GM19468 (cell line): Measurements from ENCODE around the gene MASP2.
"Not testable (repeated sequence)": the region's sequence is repeated elsewhere in the genome, so short reads cannot be mapped to it uniquely, and the experiment has no call there.

ENCODE experiments used
- ATAC-seq: cut with Tn5 transposase; IDR thresholded peaks from one replicate; pipeline ENCODE4 v1.9.1; 2021; ENCODE audit warnings: mild to moderate bottlenecking, moderate library complexity, moderate number of reproducible peaks; ENCODE audit not compliant: unreplicated experiment; ENCODE audit errors: extremely low read depth

Gene MASP2

DNA sequence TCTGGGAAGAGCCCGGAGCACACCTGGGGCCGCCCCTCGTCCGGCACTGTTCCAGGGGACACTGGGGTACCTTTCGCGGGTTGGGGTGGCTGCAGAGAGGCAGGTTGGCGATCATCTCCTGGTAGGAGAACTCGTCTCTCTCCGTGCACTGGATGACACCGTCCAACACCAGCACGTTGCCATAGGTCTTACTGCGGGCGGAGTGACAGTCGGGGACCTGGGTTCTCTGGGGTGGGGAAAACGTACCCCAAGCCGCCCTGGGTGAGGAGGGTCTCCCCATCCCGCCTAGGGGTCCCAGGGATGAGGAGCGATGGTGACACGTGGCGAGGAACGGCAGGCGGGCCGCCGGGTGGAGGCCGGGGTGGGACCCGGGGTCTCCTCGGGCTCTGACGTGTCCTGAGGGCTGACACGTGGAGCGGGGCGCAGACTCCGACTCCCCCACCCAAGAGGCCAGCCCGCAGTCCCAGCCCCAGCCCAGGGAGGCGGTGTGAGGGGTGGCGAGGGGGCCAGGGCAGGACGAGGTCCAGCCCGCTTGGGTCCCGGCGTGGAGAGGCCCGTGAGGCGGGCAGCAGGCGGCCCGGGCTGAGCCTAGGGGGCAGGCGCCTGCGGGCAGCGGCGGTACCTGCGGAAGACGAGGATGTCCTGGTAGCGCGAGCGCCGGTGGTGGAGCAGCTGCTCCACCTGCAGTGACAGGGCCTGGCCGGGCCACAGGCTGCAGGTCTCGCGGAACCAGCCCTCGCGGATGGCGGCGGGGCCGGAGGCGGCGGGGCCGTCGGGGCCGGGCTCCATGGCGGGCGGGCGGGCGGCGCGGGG is 12.3 kb upstream of the MASP2 start:
- peak; percentile 17 for ATAC-seq

GRCh38 chr1:11058595-11059154 is 11.6 kb upstream of the MASP2 start:
- ATAC-seq, result no peak

DNA sequence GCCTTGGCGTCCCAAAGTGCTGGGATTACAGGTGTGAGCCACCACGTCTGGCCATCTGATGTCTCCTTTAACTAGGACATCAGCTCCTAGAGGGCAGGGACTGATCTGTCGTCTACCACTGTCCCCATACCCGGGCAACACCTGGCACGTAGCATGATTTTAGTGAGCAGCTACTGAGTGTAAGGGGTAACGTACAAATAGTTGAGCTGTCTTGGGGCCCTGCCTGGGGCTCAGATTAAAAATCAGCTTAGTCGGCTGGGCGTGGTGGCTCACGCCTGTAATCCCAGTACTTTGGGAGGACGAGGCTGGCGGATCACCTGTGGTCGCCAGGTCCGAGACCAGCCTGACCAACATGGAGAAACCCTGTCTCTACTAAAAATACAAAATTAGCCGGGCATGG is 11.0 kb upstream of the MASP2 start:
- no peak for ATAC-seq

DNA sequence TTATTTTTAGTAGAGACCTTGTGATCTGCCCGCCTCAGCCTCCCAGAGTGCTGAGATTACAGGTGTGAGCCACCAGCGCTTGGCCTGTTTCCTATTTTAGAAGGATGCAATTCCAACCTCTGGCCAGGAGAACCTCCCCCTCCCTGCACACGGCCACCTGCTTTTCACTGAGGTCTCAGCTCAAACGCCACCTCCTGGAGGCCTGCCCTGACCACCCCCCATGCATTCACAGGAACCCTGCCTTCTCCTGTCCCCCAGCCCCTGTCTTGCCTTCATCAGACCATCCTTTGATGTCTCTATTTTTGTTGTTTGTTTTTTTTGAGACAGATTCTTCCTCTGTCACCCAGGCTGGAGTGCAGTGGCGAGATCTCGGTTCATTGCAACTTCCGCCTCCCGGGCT is 10.4 kb upstream of the MASP2 start:
- ATAC-seq, result no peak

DNA sequence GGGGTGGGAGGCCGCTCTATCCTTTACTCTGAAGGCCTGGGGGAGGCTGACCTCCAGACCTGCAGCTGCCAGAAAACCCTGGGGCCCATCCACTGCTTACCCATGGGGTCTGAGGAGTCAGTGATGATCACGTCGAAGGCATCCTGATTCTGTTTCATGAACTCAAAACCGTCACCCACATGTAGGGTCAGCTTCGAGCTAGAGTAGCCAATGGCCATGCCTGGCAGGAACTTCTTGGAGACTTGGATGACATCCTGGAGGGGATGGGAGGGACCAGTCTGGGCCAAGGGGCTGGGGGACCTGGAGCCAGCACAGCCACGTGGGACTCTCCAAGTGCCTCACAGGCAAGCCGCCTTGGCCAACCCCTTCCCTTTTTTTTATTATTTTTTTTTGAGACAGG is 9.5 kb upstream of the MASP2 start:
- ATAC-seq, result no peak

DNA sequence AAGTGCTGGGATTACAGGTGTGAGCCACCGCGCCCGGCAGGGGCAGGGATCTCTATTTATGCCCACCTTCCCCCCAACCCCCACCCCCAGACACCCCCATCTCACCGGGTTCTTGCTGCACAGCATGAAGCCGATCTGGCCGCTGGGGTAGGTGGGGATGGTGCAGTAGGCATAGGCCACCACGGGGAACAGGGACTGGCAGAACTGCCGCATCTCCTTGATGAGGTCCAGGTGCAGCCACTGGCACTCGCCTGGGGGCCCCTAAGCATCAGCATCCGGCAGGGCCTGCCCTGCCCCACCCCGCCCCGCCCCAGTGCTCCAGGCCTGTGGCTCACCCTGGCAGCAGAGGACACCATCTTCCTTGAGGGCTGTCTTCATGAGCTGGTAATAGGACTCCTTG is 8.6 kb upstream of the MASP2 start:
- ATAC-seq, result no peak

DNA sequence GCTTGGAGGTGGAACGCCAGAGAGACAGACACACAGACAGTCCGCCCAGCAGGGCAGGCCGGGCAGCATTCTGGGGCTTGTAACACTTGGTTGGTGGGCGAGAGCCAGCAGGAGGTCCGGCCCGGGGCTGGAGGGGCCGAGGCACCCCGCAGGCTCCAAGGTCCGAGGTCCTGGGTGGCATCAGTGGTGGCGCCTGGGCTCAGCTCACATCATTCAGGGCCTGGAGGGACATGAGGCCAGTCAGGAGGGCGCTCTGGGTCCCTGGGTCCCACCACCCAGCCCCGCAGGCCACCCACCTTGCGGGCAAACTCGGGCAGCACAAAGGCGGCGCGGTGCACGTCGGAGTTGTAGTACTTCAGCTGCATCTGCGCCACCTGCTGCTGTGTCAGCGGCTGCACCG is 7.6 kb upstream of the MASP2 start:
- no peak for ATAC-seq

- no peak for ATAC-seq
Observed at GRCh38 chr1:11054181-11054580, 7.1 kb upstream of the MASP2 start.

DNA sequence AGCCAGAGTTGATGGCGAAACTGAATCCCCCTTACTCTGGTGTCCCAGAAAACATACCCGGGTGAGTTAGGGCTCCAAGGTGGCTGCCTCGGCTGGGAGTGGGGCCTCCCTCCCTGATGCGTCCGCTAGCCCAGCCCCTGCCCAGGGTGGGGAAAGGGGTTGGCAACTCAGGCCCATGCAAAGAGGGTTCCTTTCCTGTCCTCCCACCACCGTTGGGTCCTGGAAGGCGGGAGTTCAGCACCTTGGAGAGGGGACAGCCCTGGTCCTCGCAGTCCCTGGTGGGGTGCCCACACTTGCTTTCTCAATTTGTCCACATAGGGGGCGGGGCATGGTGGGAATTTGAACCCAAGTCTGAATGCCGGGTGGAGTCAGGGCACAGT is 6.7 kb upstream of the MASP2 start:
- no peak for ATAC-seq

DNA sequence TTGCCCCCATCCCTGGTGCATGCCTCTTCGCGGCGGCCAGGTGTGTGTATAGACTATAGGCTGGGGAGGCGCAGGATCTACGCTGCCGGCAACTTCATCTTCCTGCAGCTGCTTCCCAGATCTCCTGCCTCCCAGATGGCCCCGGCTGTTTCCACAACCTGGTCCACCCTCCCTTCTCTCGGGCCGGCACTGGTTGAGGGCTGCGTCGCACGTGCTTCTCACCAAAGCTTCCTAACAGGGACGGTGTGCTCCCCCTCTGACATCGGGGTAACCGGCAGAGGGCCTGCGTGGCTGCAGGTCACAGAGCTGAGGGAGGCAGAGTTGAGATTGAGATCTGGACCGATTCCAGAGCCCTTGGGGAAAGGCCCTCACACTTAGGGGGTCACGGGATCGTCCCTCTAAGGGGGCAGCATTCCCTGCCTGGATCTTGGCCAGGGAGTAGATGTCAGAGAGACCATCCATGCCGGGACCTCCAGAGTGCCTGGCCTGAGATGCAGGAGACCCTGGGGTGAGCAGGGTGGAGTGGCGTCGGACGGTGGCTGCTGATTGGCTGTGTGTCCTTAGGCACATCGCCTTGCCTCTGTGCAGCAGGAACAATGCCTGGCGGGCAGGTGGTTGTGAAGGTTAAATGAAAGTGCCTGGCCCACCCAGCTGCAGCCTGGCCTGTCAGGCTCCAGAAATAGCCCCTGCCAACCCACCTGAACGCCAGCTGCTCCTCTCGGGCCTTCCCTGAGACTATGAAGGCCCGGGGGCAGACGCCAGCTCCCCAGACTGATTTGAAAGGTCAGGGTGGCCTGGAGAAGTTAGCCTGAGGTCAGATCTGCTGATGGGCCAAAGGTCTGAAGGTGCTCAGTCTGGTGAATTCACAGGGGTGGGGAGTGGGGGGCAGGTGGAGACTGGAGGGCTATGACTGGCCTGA is 6.1 kb upstream of the MASP2 start:
- ATAC-seq, result no peak

GRCh38 chr1:11051781-11052511 is 4.9 kb upstream of the MASP2 start:
- ATAC-seq, result no peak

DNA sequence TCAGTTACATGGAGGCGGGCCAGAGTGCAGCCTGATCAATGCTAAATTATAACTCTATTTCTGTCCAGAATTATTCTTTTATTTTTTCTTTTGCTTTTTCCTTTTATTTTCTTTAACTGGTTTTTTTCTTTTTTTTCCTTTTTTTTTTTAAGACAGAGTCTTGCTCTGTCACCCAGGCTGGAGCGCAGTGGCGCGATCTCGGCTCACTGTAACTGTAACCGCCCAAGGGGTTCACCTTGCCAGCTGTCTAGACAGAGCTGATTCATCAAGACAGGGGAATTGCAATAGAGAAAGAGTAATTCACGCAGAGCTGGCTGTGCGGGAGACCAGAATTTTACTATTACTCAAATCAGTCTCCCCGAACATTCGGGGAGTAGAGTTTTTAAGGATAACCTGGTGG is 4.1 kb upstream of the MASP2 start:
- not testable (repeated sequence) for ATAC-seq

- no peak for ATAC-seq
Observed at GRCh38 chr1:11046270-11046566, 821 bp downstream of the MASP2 start.

GRCh38 chr1:11045428-11046269 is 1.4 kb downstream of the MASP2 start:
- no peak for ATAC-seq

DNA sequence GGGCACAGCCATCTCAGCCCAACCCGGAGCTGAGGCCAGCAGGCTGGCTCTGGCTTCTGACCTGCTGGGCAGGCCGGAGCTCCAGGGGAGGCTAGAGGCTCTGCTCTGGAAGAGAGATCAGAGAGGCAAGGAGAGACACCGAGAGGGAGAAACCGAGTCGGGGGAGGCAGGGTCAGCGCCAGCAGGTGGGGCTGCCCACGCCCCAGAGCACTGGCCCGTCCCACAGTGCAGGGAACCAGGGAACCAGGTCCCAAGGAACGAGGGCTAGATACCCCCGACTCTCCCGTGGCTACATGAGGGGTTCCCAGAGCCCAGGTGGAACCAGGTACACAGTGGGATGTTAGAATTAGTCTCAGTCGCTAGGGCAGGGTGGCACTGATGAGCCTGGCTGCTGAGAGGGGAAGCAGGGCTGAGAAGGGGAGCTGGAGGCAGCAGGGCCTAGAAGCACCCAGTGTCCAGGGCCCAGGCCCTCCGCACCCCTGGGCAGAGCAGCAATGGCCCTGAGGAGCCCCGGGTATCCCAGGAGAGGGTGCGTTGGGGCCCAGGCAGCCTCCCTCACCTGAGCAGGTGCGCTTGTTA is 2.1 kb downstream of the MASP2 start:
- ATAC-seq, result no peak

DNA sequence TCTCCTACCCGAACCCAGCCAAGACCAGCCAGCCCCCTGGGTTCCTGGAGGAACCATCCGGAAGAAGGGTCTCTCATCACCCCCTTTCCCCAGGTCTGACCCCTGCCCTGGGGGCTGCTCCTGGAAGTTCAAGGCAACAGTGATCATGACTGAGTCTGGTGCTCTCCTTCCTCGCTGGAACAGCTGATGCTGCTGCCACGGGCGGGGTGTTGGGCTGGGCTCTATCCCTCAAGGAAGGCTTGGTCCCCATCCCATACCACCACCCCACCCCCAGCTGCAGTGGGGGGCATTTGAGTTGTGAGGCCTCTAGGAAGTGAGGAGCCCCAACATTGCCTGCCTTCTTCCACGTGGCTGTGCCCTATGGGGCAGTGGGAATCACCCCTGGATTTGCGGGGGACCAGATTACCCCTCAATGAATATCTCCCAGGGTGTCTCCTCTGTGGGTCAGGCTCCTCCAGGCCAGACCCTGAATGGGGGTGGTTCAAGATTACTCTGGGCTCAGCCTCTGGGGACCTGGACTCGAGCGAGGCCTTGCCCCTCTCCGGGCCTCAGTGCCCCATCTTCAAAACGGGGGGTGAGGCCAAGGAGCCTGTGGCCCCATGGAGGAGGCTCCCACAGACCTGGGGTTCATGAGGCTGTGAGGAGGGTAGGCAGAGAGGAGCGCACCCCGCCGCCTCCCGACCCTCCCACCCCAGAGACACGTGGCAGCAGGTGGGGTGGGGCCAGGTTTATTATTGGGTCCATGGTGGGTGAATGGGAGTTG is 2.8 kb downstream of the MASP2 start:
- no peak for ATAC-seq

- ATAC-seq, result no peak
Observed at GRCh38 chr1:11042995-11043874, 3.8 kb downstream of the MASP2 start.

- ATAC-seq, result no peak
Observed at GRCh38 chr1:11042065-11042464, 5.0 kb downstream of the MASP2 start.
